Kidney capillary endothelial cell (primary cell): ENCODE data around the gene CD84.
A peak's percentile ranks its signal among the peaks of the same experiment; 100 is the strongest.
"Not testable (repeated sequence)": the region's sequence is repeated elsewhere in the genome, so short reads cannot be mapped to it uniquely, and the experiment has no call there.

Experiments used
- DNase-seq: peaks from one replicate; pipeline ENCODE4 v3.0.0-alpha.2; 2018; ENCODE audit warnings: low spot score

Gene CD84

GRCh38 chr1:160579216-160579701, at the start of gene CD84:
CD84 (minus strand) TSS chr1:160579496; CDS start chr1:160579437, 59 bp downstream.
- no peak for DNase-seq

- no peak for DNase-seq
Measured at GRCh38 chr1:160628799-160629263, 49.5 kb upstream of the CD84 start.

GRCh38 chr1:160627677-160628289, 48.5 kb upstream of the CD84 start:
- not testable (repeated sequence) for DNase-seq

- DNase-seq = no peak
Measured at GRCh38 chr1:160626509-160627342, 47.4 kb upstream of the CD84 start.

- no peak for DNase-seq
Measured at GRCh38 chr1:160625725-160626498, 46.6 kb upstream of the CD84 start.

- DNase-seq = no peak
Measured at GRCh38 chr1:160625321-160625720, 46.0 kb upstream of the CD84 start.

GRCh38 chr1:160624464-160624863, 45.2 kb upstream of the CD84 start:
- DNase-seq = no peak

- DNase-seq = no peak
Measured at GRCh38 chr1:160623862-160624261, 44.6 kb upstream of the CD84 start.

- no peak for DNase-seq
Measured at GRCh38 chr1:160623227-160623633, 43.9 kb upstream of the CD84 start.

- DNase-seq = no peak
Measured at GRCh38 chr1:160622501-160623226, 43.4 kb upstream of the CD84 start.

GRCh38 chr1:160621633-160622413, 42.5 kb upstream of the CD84 start:
- DNase-seq = no peak

GRCh38 chr1:160620942-160621632, 41.8 kb upstream of the CD84 start:
- no peak for DNase-seq

- no peak for DNase-seq
Measured at GRCh38 chr1:160619742-160620277, 40.5 kb upstream of the CD84 start.

- peak; percentile 14 for DNase-seq
Measured at GRCh38 chr1:160618763-160619274, 39.5 kb upstream of the CD84 start.

- no peak for DNase-seq
Measured at GRCh38 chr1:160618327-160618726, 39.0 kb upstream of the CD84 start.

- no peak for DNase-seq
Measured at GRCh38 chr1:160615660-160616059, 36.4 kb upstream of the CD84 start.

- no peak for DNase-seq
Measured at GRCh38 chr1:160614410-160614809, 35.1 kb upstream of the CD84 start.

- DNase-seq = no peak
Measured at GRCh38 chr1:160612613-160613218, 33.4 kb upstream of the CD84 start.

GRCh38 chr1:160610569-160611242, 31.4 kb upstream of the CD84 start:
- DNase-seq = no peak
